ENCODE data around the gene SERPINE2. TPM values are rescaled to one million over a fixed set of nuclear protein-coding genes. Genes with fewer than 3 reads are reported as not detected.

The SERPINE2 gene
- total RNA-seq, 2 donors from 2014 or later = 13.6 to 19.2 TPM

GRCh38 chr2:223928113-223929006 is 110.7 kb downstream of the SERPINE2 start:
- Histone ChIP-seq H3K9ac (ENCODE audit: low read depth in 2 of 2, low read length in 2 of 2) (no peak overlapping the region), H3K4me3 (no peak overlapping the region), H3K9me3 (no peaks in the 10 kb centered on the region), H3K27me3 (no peaks in the 10 kb centered on the region), H3K36me3 (no peaks in the 10 kb centered on the region), H3K4me1 (peaks cover 16% of the 10 kb centered on the region), H3K27ac (no peak overlapping the region)
- DNase-seq = no peak
- no peak for TF ChIP-seq CTCF (IDR thresholded peaks at IDR 0.05)
- intact Hi-C loops (cut with DNase I) = no loop called here

GRCh38 chr2:223925106-223925505 is 114.0 kb downstream of the SERPINE2 start:
- no peak for DNase-seq
- no peak for TF ChIP-seq CTCF (IDR thresholded peaks at IDR 0.05)
- H3K27me3 ChIP-seq = no peaks in the 10 kb centered on the region
- H3K4me3 ChIP-seq = no peak overlapping the region
- intact Hi-C loops (cut with DNase I) = no loop called here
- no peak overlapping the region for H3K9ac ChIP-seq (ENCODE audit: low read depth in 2 of 2, low read length in 2 of 2)
- peaks cover 9% of the 10 kb centered on the region for H3K4me1 ChIP-seq
- no peaks in the 10 kb centered on the region for H3K9me3 ChIP-seq
- no peak overlapping the region for H3K27ac ChIP-seq
- no peaks in the 10 kb centered on the region for H3K36me3 ChIP-seq

Other genes starting within 250 kb of the SERPINE2 start
- gene AP1S3, start 201.7 kb downstream of the SERPINE2 start, total RNA-seq = 10 to 100 TPM in 1 of 2 donors, 1 to 10 TPM in 1; 8.8 to 12.0 TPM
- 10 to 100 TPM; 50.0 to 63.5 TPM for gene WDFY1, start 94.0 kb downstream of the SERPINE2 start, total RNA-seq
- gene MRPL44, start 81.8 kb downstream of the SERPINE2 start, total RNA-seq = 10 to 100 TPM; 40.8 to 49.4 TPM

Data from colonic mucosa (tissue), 4 donors.